ENCODE data around the gene NUDT9.
A peak's percentile ranks its signal among the peaks of the same experiment; 100 is the strongest.
"Not testable (repeated sequence)": the region's sequence is repeated elsewhere in the genome, so short reads cannot be mapped to it uniquely, and the experiment has no call there.

Gene NUDT9

GRCh38 chr4:87422104-87423052 is at the start of gene NUDT9:
Gene NUDT9 (plus strand): TSS chr4:87422573. CDS start chr4:87422906, 333 bp downstream.
- peak; percentile 94 for DNase-seq (ENCODE audit: low read depth, low spot score)

DNA sequence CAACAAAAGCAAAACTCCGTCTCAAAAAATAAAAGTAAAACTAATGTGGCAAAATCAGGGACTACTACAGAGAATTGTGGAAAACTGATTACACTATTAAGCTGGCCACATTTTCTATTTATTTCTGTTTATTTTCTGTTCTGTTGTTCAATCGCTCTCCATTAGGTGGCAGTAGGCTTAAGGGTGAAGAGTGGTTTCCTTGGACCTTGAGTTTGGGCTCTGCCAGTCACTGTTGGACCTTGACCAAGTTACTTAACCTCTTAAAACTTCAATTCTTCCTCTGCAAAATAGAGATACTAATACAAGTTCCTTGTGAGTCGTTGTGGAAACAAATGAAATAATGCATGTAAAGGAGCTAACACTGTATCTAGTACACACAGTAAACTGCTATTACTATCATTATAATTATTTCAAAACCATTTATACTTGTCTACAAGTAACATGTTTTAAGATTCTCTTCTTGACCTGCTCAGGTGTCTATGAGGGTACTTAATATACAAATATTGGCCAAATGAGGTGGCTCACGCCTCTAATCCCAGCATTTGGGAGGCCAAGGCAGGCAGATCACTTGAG is 46.6 kb upstream of the NUDT9 start:
- DNase-seq (ENCODE audit: low read depth, low spot score) = peak; percentile 9

DNA sequence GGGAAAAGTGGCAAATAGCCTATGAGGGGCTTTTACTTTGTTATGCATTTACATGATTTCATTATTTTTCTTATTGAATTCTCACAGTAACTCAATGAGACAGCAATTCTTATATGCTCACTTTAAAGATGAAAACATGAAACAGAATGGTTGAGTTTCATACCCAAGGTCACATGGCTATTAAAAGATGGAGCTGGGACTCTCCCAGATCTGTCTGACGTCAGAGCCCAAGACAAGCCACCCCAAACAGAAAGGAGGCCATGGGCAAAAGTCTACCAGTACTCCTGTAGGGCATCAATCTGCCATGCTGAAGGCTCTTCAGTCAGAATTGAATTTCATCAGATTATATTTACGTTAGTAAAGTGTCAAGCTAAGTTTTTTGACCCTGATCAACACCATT is 44.6 kb upstream of the NUDT9 start:
- no peak for DNase-seq (ENCODE audit: low read depth, low spot score)

DNA sequence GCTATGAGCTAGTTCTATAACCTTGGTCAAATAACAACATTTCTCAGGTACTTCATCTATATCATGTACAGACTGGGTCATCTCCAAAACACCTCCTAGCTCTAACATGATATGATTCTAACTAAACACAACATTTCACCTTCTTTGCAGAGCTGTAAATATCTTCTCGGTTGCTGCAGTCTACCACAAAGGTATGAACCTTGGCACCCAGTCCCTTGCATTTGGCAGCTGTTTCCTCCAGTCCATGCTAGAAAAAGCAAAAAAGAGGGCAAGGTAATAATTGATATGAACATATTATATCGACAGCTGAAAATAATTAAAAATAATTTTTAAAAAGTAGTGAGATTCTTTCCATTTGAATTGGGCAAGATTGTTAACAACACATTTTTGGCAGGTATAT is 40.3 kb upstream of the NUDT9 start:
- no peak for DNase-seq (ENCODE audit: low read depth, low spot score)

- no peak for DNase-seq (ENCODE audit: low read depth, low spot score)
These were observed 39.4 kb upstream of the NUDT9 start for GRCh38 chr4:87382931-87383330.

DNA sequence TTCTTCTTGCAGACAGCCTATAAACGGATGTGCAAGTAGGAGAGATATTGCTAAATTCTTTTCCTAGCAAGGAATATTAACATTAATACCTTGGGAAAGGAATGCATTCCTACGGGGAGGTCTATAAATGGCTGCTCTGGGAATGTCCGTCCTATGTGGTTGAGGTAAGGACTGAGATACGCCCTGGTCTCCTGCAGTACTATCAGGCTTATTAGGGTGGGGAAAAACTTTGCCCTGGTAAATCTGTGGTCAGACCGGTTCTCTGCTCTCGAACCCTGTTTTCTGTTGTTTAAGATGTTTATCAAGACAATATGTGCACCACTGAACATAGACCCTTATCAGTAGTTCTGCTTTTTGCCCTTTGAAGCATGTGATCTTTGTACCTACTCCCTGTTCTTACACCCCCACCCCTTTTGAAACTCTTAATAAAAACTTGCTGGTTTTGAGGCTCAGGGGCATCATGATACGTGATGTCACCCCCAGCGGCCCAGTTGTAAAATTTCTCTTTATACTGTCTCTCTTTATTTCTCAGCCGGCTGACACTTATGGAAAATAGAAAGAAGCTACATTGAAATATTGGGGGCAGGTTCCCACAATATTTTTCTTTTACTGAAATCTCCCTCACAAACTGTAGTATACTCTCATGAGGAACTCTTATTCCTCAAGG is 37.8 kb upstream of the NUDT9 start:
- DNase-seq (ENCODE audit: low read depth, low spot score) = not testable (repeated sequence)

GRCh38 chr4:87387237-87387636 is 35.1 kb upstream of the NUDT9 start:
- DNase-seq (ENCODE audit: low read depth, low spot score) = no peak

GRCh38 chr4:87388901-87389300 is 33.5 kb upstream of the NUDT9 start:
- DNase-seq (ENCODE audit: low read depth, low spot score) = no peak

DNA sequence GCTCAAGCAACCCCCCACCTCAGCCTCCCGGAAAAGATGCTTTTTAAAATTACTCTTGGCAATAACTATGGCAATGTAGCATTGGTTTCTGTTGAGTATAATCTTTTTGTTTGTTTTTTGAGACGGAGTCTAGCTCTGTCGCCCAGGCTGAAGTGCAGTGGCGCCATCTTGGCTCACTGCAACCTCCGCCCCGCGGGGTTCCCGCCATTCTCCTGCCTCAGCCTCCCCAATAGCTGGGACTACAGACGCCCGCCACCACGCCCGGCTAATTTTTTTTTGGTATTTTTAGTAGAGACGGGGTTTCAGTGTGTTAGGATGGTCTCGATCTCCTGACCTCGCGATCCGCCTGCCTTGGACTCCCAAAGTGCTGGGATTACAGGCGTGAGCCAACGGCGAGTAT is 32.3 kb upstream of the NUDT9 start:
- not testable (repeated sequence) for DNase-seq (ENCODE audit: low read depth, low spot score)

DNA sequence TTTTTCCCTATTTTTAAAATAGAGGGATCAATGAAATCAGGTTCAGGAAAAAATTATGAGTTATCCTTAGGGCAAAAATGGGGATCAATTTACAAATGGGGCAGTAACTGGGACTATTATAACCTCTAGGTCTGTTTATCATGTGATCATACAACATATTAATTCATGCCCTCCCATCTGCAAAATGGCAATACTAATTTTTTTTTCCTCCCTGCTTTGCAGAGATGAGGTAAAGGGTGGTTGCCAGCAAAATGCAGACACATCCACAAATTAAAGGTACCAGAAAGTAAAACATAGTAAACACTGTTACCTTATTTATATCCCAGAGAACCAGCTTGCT is 31.9 kb upstream of the NUDT9 start:
- DNase-seq (ENCODE audit: low read depth, low spot score) = no peak

DNA sequence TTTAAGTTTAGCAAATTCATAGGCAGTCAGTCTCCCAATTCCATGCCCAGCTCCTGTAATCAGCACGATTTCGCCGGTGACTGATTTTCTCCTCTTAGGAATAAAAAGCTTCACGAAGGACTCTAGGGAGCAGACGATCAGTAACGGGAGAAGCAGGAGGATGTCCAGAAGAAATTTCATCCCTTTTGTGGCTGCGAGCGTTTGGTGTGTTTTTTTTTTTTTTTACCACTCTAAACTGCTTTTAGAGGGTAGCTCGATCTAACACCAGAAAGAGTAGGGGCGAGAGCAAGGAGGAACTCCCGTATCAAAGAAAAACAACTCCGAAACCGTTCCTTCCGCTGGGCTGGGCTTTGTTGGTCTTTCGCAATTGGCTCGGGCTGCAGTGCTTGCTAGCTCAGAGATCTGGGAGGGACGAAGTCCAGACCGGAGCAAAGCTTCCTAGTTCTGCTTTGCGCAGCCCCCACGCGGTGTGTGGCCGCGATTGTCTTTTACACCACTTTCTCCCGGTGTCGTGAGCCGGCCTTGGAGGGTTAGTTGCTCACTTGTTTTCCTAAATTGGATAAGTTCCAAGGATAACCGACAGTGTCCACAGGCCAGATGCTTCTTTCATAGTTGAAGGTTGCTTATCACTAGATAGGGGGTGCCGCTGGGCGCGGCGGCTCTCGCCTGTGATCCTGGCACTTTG is 31.3 kb upstream of the NUDT9 start, which contains the start of gene HSD17B11:
Gene HSD17B11, minus strand, starts transcription at position 298 of the 685 bp plus-strand sequence. Its CDS starts 118 bp downstream, at position 180.
- DNase-seq (ENCODE audit: low read depth, low spot score) = peak; percentile 82

DNA sequence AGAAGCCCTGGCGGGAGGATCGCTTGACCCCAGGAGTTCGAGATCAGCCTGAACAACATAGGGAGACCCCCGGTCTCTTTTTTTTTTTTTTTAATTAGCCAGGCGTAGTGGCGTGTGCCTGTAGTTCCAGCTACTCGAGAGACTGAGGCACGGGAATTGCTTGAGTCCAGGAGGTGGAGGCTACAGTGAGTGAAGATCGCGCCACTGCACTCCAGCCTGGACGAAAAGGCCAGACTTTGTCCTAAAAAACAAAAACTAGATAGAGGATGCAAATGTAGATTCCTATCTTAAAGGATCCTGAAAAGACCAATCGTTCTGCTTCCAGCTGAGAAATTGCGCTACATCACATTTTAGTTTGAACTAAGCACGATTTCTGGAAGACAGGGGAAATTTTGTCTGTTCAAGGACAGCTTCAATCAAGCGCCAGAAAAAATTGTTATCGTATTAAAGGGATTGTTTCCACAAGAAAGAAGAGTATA is 30.8 kb upstream of the NUDT9 start:
- DNase-seq (ENCODE audit: low read depth, low spot score) = no peak

DNA sequence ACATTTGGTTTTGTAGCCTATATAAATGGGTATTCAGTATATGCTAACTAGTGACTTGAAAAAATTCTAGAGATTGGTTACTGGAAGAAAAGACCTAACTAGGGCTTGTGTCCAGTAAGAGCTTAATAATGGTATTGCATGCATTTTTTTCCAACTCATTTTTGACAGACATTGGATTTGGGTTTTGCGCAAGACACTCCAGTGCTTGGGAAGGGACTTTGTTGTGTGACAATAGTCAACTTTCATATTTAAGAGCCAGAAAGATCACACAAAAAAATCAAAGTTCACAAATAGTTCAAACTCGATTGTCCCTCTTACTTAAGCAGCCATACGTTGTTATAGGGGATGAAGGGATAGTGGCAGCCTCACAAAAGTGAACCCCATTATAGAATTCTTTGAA is 30.2 kb upstream of the NUDT9 start:
- no peak for DNase-seq (ENCODE audit: low read depth, low spot score)

DNA sequence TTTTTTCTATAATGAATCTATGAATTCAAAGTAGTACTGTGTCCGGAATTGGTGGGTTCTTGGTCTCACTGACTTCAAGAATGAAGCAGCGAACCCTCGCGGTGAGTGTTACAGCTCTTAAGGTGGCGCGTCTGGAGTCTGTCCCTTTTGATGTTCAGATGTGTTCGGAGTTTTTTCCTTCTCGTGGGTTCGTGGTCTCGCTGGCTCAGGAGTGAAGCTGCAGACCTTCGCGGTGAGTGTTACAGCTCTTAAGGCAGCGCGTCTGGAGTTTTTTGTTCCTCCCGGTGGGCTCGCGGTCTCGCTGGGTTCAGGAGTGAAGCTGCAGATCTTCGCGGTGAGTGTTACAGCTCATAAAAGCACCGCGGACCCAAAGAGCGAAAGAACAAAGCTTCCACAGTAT is 27.3 kb upstream of the NUDT9 start:
- DNase-seq (ENCODE audit: low read depth, low spot score) = not testable (repeated sequence)

GRCh38 chr4:87395851-87396250 is 26.5 kb upstream of the NUDT9 start:
- not testable (repeated sequence) for DNase-seq (ENCODE audit: low read depth, low spot score)

GRCh38 chr4:87399148-87399547 is 23.2 kb upstream of the NUDT9 start:
- DNase-seq (ENCODE audit: low read depth, low spot score) = no peak

DNA sequence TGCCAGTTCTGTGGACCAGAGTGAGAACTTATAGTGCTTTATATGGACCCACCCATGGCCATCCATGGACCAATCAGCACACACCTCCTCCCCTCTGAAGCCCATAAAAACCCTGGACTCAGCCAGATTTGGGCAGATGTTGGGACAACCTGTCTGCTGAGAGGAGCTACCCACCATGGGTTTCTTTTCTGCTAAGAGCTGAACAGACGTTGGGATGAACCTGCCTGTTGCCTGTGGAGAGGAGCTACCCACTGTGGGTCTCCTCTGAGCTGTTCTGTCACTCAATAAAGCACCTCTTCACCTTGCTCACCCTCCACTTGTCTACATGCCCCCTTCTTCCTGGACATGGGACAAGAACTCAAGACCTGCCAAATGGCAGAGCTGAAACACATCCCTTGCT is 22.4 kb upstream of the NUDT9 start:
- no peak for DNase-seq (ENCODE audit: low read depth, low spot score)

GRCh38 chr4:87403732-87404131 is 18.6 kb upstream of the NUDT9 start:
- not testable (repeated sequence) for DNase-seq (ENCODE audit: low read depth, low spot score)

DNA sequence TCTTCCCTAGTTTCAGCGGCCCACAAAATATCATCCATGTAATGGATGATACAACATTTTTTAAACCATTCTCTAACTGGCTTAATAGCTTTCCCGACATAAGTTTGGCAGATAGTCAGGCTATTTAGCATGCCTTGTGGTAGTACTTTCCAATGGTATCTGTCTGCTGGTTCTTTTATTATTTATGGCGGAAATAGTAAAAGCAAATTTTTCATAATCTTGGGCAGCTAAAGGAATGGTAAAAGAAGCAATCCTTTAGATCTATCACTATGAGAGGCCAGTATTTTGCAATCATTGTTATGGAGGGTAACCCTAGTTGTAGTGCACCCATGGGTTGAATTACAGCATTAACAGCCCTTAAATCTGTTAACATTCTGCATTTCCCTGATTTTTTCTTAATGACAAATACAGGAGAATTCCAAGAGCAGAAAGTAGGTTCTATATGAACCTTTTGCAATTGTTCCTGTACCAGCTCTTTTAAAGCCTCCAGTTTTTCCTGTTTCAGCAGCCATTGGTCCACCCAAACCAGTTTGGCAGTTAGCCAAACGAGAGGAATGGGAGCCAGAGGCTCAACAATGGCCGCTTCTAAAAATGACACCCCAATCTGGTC is 17.1 kb upstream of the NUDT9 start:
- DNase-seq (ENCODE audit: low read depth, low spot score) = no peak

DNA sequence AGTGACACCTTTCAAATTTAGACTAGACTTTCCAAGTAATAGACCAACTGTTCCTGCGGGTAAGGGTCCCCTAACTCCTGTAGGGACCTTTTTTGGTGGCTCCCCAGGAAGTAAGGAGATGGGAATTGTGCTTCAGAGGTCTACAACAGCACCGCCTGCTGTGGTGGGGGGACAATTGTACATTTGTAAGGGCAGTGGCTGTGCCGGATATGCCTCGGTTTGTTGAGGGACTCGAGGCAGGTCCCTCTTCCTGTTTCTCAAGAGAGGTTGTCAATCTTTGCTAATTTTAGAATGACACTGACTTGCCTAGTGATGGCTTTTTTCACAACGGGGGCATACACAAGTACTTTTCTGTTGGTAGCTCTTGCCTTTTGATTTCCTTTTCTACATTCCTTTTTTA is 15.9 kb upstream of the NUDT9 start:
- DNase-seq (ENCODE audit: low read depth, low spot score) = no peak

DNA sequence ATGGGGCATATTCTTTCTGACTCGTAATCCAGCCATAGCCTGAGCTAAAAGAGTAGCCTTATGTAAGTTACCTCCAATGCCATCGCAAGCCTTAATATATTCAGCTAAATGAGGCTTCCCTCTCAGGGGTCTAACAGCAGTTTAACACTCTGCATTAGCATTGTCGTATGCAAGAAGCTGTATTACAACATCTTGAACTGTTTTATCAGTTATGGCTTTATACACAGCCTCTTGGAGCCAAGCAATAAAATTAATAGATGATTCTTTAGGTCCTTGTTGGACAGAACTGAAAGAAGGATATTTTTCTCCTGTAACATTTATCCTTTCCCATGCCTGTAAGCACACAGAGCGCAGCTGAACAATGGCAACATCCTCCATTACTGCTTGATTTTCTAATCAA is 15.5 kb upstream of the NUDT9 start:
- not testable (repeated sequence) for DNase-seq (ENCODE audit: low read depth, low spot score)
